Ovary (tissue), 9 donors: Measurements from ENCODE around the gene COL23A1. TPM values are rescaled to one million over a fixed set of nuclear protein-coding genes. Genes with fewer than 3 reads are reported as not detected.

ENCODE experiments used
- DNase-seq, 5 donors: peaks; one replicate each; pipeline ENCODE4 v3.0.0-alpha.2; 2019 to 2020
- H3K27ac ChIP-seq, 2 donors: fragments of 200-600 bp; one replicate each; pipeline versions ENCODE4 v1.5.1 to v1.8.0; 2019 to 2022
- H3K27me3 ChIP-seq: fragments of 200-600 bp; one replicate; pipeline ENCODE4 v1.8.0; 2022
- H3K36me3 ChIP-seq: fragments of 200-600 bp; sonication (generic); one replicate; pipeline ENCODE4 v1.5.1; 2019
- H3K4me1 ChIP-seq: one replicate; pipeline ENCODE4 v1.8.1; 2013; ENCODE audit warnings: mild to moderate bottlenecking, moderate library complexity; ENCODE audit not compliant: insufficient read depth
- H3K4me3 ChIP-seq: fragments of 200-600 bp; sonication (generic); one replicate; pipeline ENCODE4 v1.5.1; 2017
- H3K9me3 ChIP-seq, 2 donors: fragments of 200-600 bp in 1 of 2; sonication (generic) in 1 of 2; one replicate each; pipeline versions ENCODE4 v1.5.1 to v1.8.1; 2013 to 2019; ENCODE audit warnings: mild to moderate bottlenecking in 1 of 2, moderate library complexity in 1 of 2
- CTCF ChIP-seq, 3 donors: fragments of 450-650 bp in 2 of 3; fragments of 200-600 bp in 1 of 3; IDR thresholded peaks; one replicate each; pipeline versions ENCODE4 v1.5.1 to v1.8.0; 2016 to 2022; ENCODE audit warnings: antibody characterized with exemption in 3 of 3, mild to moderate bottlenecking in 1 of 3
- EP300 ChIP-seq: sonication (generic); formaldehyde crosslinking; IDR thresholded peaks from one replicate; pipeline ENCODE4 v1.6.1; 2017; ENCODE audit warnings: antibody characterized with exemption
- POLR2A ChIP-seq: fragments of 450-650 bp; IDR thresholded peaks from one replicate; pipeline ENCODE4 v1.6.1; 2017; ENCODE audit warnings: antibody characterized with exemption, mild to moderate bottlenecking, moderate library complexity
- WGBS, 3 donors: extraction: QIAGEN DNeasy Blood & Tissue Kit in 1 of 3; methylation state at CpG; one replicate each; pipeline versions ENCODE4 v1.1.5 to v1.1.7; 2013 to 2017; 5-methylcytosine and 5-hydroxymethylcytosine counted together
- intact Hi-C, 4 donors: fragments of 100-400 bp; cut with DNase I; formaldehyde crosslinking; loops; one replicate each; pipeline versions ENCODE4 v1.11.0 to v1.15.1; 2022 to 2023
- polyA plus RNA-seq, 2 donors: library from polyadenylated mRNA; stranded (reverse); fragments of 200-250 nt in 1 of 2; fragments of 350-450 nt in 1 of 2; fragmentation: Illumina TruSeq in 1 of 2; extraction: RNeasy Lipid Tissue Mini Kit (QIAGEN cat#74804) in 1 of 2; gene quantifications; one replicate each; pipeline ENCODE4 v1.2.3, GENCODE V29; 2013 to 2014
- total RNA-seq, 7 donors: library from RNA; depleted of rRNA in 2 of 7; stranded (reverse); fragments of >200 nt in 2 of 7; fragmentation: NEBNext Ultra II Directional in 3 of 7; extraction: Animal tissue kit (Norgen Biotek cat#: 25700) in 3 of 7; gene quantifications; one replicate each; pipeline versions ENCODE4 v1.1.0 to v1.2.4, GENCODE V29; 2016 to 2023
- donor health status: DM: no; HTN: no; CAD: no; lungs with moderate emphysema.
- donor health status: DM: no; HTN: no; CAD: no.
- donor health status: Bipolar disorder and iron deficiency.
- donor health status: DM: yes; HTN: yes; CAD: no.
- donor health status: DM: no; HTN: no; CAD: no.
- donor health status: DM: yes; HTN: yes; CAD: no.

The COL23A1 gene
- total and polyA plus RNA-seq, 9 donors: 0.13 to 0.92 (median 0.39) TPM; not detected in 1

- 11 to 15% (median 14%) methylated on average over 15 of the region's 15 CpGs for WGBS, 3 donors
- intact Hi-C loops: loop anchor here in 1 of 4 donors (5.0 kb wide), 1 partner anchor 237 kb away; no protein-coding TSS in a partner anchor
- Histone ChIP-seq H3K4me1 (peaks cover 3% of the 10 kb centered on the region), H3K27me3 (no peaks in the 10 kb centered on the region), H3K9me3 (no peaks in the 10 kb centered on the region), H3K4me3 (peak overlapping the region; percentile 74), H3K36me3 (no peaks in the 10 kb centered on the region), H3K27ac (no peak overlapping the region)
- DNase-seq: no peak
- no peak for TF ChIP-seq EP300
- TF ChIP-seq CTCF (IDR thresholded peaks at IDR 0.05): no peak
- no peak for TF ChIP-seq POLR2A
These were observed 34.7 kb upstream of the COL23A1 start for GRCh38 chr5:178624631-178625546.

GRCh38 chr5:178622679-178623247 is 32.6 kb upstream of the COL23A1 start:
- Histone ChIP-seq H3K27ac (no peak overlapping the region), H3K4me1 (peaks cover 9% of the 10 kb centered on the region), H3K4me3 (no peak overlapping the region), H3K9me3 (no peaks in the 10 kb centered on the region), H3K27me3 (no peaks in the 10 kb centered on the region), H3K36me3 (no peaks in the 10 kb centered on the region)
- no peak for DNase-seq
- intact Hi-C loops: no loop called here
- WGBS, 3 donors: 66 to 75% (median 66%) methylated on average over 4 of the region's 4 CpGs
- TF ChIP-seq EP300 (no peak), CTCF (IDR thresholded peaks at IDR 0.05) (no peak), POLR2A (no peak)

GRCh38 chr5:178619390-178619789 is 29.2 kb upstream of the COL23A1 start:
- H3K4me3 ChIP-seq: no peak overlapping the region
- no peaks in the 10 kb centered on the region for H3K9me3 ChIP-seq
- peaks cover 12% of the 10 kb centered on the region for H3K4me1 ChIP-seq
- no peaks in the 10 kb centered on the region for H3K27me3 ChIP-seq
- WGBS, 3 donors: 30 to 47% (median 34%) methylated on average over 1 of the region's 1 CpG
- intact Hi-C loops: no loop called here
- no peak for TF ChIP-seq EP300
- TF ChIP-seq POLR2A: no peak
- TF ChIP-seq CTCF (IDR thresholded peaks at IDR 0.05): no peak
- no peaks in the 10 kb centered on the region for H3K36me3 ChIP-seq
- DNase-seq: no peak
- no peak overlapping the region for H3K27ac ChIP-seq

- Histone ChIP-seq H3K27me3 (no peaks in the 10 kb centered on the region), H3K9me3 (no peaks in the 10 kb centered on the region), H3K4me3 (no peak overlapping the region), H3K36me3 (no peaks in the 10 kb centered on the region), H3K27ac (no peak overlapping the region), H3K4me1 (peaks cover 2% of the 10 kb centered on the region)
- intact Hi-C loops: no loop called here
- WGBS, 3 donors: 51 to 60% (median 52%) methylated on average over 7 of the region's 7 CpGs
- TF ChIP-seq CTCF (IDR thresholded peaks at IDR 0.05) (no peak), POLR2A (no peak)
- DNase-seq: no peak
These were observed 22.1 kb upstream of the COL23A1 start for GRCh38 chr5:178612299-178612698.
